K562 treated with DMSO at 1 percent for 4 hours (cell line): Measurements from ENCODE around the gene TGM4. TPM values are rescaled to one million over a fixed set of nuclear protein-coding genes. Genes with fewer than 3 reads are reported as not detected.

Source experiments
- total RNA-seq: library from RNA; unstranded; fragments of 300-600 nt; gene quantifications from 2 replicates; pipeline ENCODE4 v1.2.3, GENCODE V29; 2022; ENCODE audit not compliant: insufficient read depth

The TGM4 gene
- total RNA-seq = not detected in 2 replicates

GRCh38 chr3:44874308-44874707 is at the start of gene TGM4:
TGM4 (plus strand) TSS chr3:44874608; CDS start chr3:44874679, 71 bp downstream.

GRCh38 chr3:44861412-44862225 is 12.8 kb upstream of the TGM4 start, which contains the start of gene TMEM42:
TMEM42 (plus strand) TSS chr3:44861912; CDS start chr3:44861925, 13 bp downstream.

Other genes with a start within 250 kb of the TGM4 start
- gene ZNF197, start 249.6 kb upstream of the TGM4 start, total RNA-seq = 10.5 and 10.6 TPM in 2 replicates
- gene ZNF35, start 225.9 kb upstream of the TGM4 start, total RNA-seq = 6.0 and 6.6 TPM in 2 replicates
- 0.50 and 0.54 TPM in 2 replicates for gene ZNF502, start 161.9 kb upstream of the TGM4 start, total RNA-seq
- gene ZNF501, start 145.0 kb upstream of the TGM4 start, total RNA-seq = 1.8 and 2.1 TPM in 2 replicates
- gene KIAA1143, start 113.0 kb upstream of the TGM4 start, total RNA-seq = 15.3 and 16.4 TPM in 2 replicates
- gene KIF15, start 112.8 kb upstream of the TGM4 start, total RNA-seq = 5.7 and 9.5 TPM in 2 replicates
- 3.6 TPM in 1 of 2 replicates, not detected in the other for gene TMEM42, start 12.7 kb upstream of the TGM4 start, total RNA-seq
- 48.0 and 57.9 TPM in 2 replicates for gene ZDHHC3, start 101.6 kb downstream of the TGM4 start, total RNA-seq
- gene EXOSC7, start 101.6 kb downstream of the TGM4 start, total RNA-seq = 37.4 and 49.3 TPM in 2 replicates
- not detected in 2 replicates for gene CLEC3B, start 151.7 kb downstream of the TGM4 start, total RNA-seq